H1 (cell line): Measurements from ENCODE around the gene GLRX5. TPM values are rescaled to one million over a fixed set of nuclear protein-coding genes. Genes with fewer than 3 reads are reported as not detected.

Experiments
- CTCF ChIA-PET: fragments of 300-600 bp; sonication (Branson Sonifier 250); formaldehyde crosslinking; loops from one replicate; lab custom pipeline; 2021; ENCODE audit not compliant: partially characterized antibody; lab: Charles Lee
- POLR2A ChIA-PET: fragments of 300-600 bp; sonication (Branson Sonifier 250); formaldehyde crosslinking; loops from one replicate; lab custom pipeline; 2021; ENCODE audit warnings: inconsistent platforms; ENCODE audit not compliant: partially characterized antibody; lab: Charles Lee
- DNase-seq, 2 experiments: peaks; one replicate each; pipeline versions ENCODE4 v3.0.0 to v3.0.0-alpha.2; 2010 to 2022; ENCODE audit warnings: low spot score in 2 of 2, low read depth in 1 of 2, mixed read lengths in 1 of 2
- FAIRE-seq: peaks from 2 replicates; lab custom pipeline; 2011; peaks lifted over from hg19 to GRCh38; lab: Jason Lieb, UNC
- H2AFZ ChIP-seq: 2 replicates; pipeline ENCODE4 v1.8.1; 2012; ENCODE audit warnings: low read length, inconsistent platforms
- H2AK5ac ChIP-seq: 2 replicates; pipeline ENCODE4 v1.6.1; 2013; ENCODE audit warnings: low read depth, low read length
- H2BK120ac ChIP-seq: replicated peaks from 2 replicates; pipeline ENCODE3; 2013; ENCODE audit warnings: low read depth, low read length, inconsistent platforms
- H2BK12ac ChIP-seq: 2 replicates; pipeline ENCODE4 v1.6.1; 2013; ENCODE audit warnings: low read depth, low read length
- H2BK15ac ChIP-seq: 2 replicates; pipeline ENCODE4 v1.6.1; 2013; ENCODE audit warnings: low read length
- H2BK20ac ChIP-seq: 2 replicates; pipeline ENCODE4 v1.6.1; 2013; ENCODE audit warnings: low read length
- H2BK5ac ChIP-seq: 2 replicates; pipeline ENCODE4 v1.6.1; 2013; ENCODE audit warnings: low read depth, low read length
- H3K14ac ChIP-seq: 2 replicates; pipeline ENCODE4 v1.6.1; 2013; ENCODE audit warnings: inconsistent platforms; ENCODE audit not compliant: insufficient read length
- H3K18ac ChIP-seq: 2 replicates; pipeline ENCODE4 v1.6.1; 2013; ENCODE audit warnings: low read length; ENCODE audit errors: extremely low read depth
- H3K23ac ChIP-seq: 2 replicates; pipeline ENCODE4 v1.6.1; 2013; ENCODE audit warnings: inconsistent platforms; ENCODE audit not compliant: insufficient read length
- H3K23me2 ChIP-seq: 2 replicates; pipeline ENCODE4 v1.6.1; 2013; ENCODE audit warnings: low read depth, low read length
- H3K27ac ChIP-seq: 2 replicates; pipeline ENCODE4 v1.6.1; 2011; ENCODE audit warnings: low read depth, low read length, inconsistent platforms
- H3K27me3 ChIP-seq, 4 experiments: replicated peaks in 1 of 4; 1 replicate in 1 of 4; 2 replicates in 3 of 4; pipeline versions ENCODE4 v1.6.1 to v1.8.1; 2011 to 2013; ENCODE audit warnings: low read length in 3 of 4, mild to moderate bottlenecking in 3 of 4, inconsistent platforms in 2 of 4, mixed read lengths in 2 of 4, moderate library complexity in 1 of 4; ENCODE audit not compliant: control insufficient read depth in 3 of 4, insufficient read depth in 3 of 4; ENCODE audit errors: extremely low read depth in 1 of 4
- H3K36me3 ChIP-seq, 4 experiments: 2 replicates each; pipeline versions ENCODE4 v1.6.1 to v1.8.1; 2011 to 2013; ENCODE audit warnings: mild to moderate bottlenecking in 4 of 4, low read length in 3 of 4, moderate library complexity in 2 of 4, control low read depth in 1 of 4, inconsistent platforms in 1 of 4; ENCODE audit not compliant: insufficient read depth in 4 of 4, control insufficient read depth in 2 of 4
- H3K4ac ChIP-seq: replicated peaks from 2 replicates; pipeline ENCODE3; 2013; ENCODE audit warnings: low read length, low read depth, mixed read lengths, inconsistent platforms; ENCODE audit not compliant: insufficient read length
- H3K4me1 ChIP-seq, 4 experiments: replicated peaks in 1 of 4; 1 replicate in 1 of 4; 2 replicates in 3 of 4; pipeline versions ENCODE4 v1.6.1 to v1.8.1; 2011 to 2013; ENCODE audit warnings: low read length in 3 of 4, inconsistent platforms in 2 of 4, mixed read lengths in 1 of 4; ENCODE audit not compliant: insufficient read depth in 4 of 4, control insufficient read depth in 3 of 4
- H3K4me2 ChIP-seq, 2 experiments: 2 replicates each; pipeline versions ENCODE4 v1.6.1 to v1.8.1; 2011 to 2013; ENCODE audit warnings: low read depth in 2 of 2, low read length in 2 of 2, control low read depth in 1 of 2, inconsistent platforms in 1 of 2, mild to moderate bottlenecking in 1 of 2; ENCODE audit not compliant: insufficient read depth in 1 of 2
- H3K4me3 ChIP-seq, 4 experiments: fragments of 200-600, 300-600 bp in 1 of 4; sonication (generic), shearing (Covaris generic), sonication (Bioruptor Twin) in 1 of 4; 2 replicates each; pipeline versions ENCODE4 v1.5.1 to v1.8.1; 2011 to 2016; ENCODE audit warnings: low read length in 4 of 4, low read depth in 3 of 4, control low read depth in 2 of 4, inconsistent platforms in 2 of 4, mild to moderate bottlenecking in 2 of 4, mixed read lengths in 1 of 4, moderate library complexity in 1 of 4; ENCODE audit not compliant: insufficient read depth in 2 of 4; ENCODE audit errors: extremely low read depth in 1 of 4
- H3K56ac ChIP-seq: replicated peaks from 2 replicates; pipeline ENCODE3; 2013; ENCODE audit warnings: low read depth, mild to moderate bottlenecking, mixed read lengths, low read length, inconsistent platforms; ENCODE audit not compliant: insufficient read length
- H3K79me1 ChIP-seq: 2 replicates; pipeline ENCODE4 v1.6.1; 2013; ENCODE audit warnings: low read depth, low read length, control low read depth
- H3K79me2 ChIP-seq, 2 experiments: 2 replicates each; pipeline versions ENCODE4 v1.6.1 to v1.8.1; 2012 to 2013; ENCODE audit warnings: low read length in 2 of 2, mild to moderate bottlenecking in 2 of 2, inconsistent platforms in 1 of 2; ENCODE audit not compliant: insufficient read depth in 2 of 2, control insufficient read depth in 1 of 2
- H3K9ac ChIP-seq, 4 experiments: replicated peaks in 1 of 4; 1 replicate in 1 of 4; 2 replicates in 3 of 4; pipeline versions ENCODE4 v1.6.1 to v1.8.1; 2011 to 2013; ENCODE audit warnings: low read depth in 3 of 4, low read length in 3 of 4, control low read depth in 2 of 4, mild to moderate bottlenecking in 2 of 4, moderate library complexity in 2 of 4, inconsistent platforms in 1 of 4; ENCODE audit errors: extremely low read depth in 1 of 4
- H3K9me3 ChIP-seq, 2 experiments: 2 replicates each; pipeline versions ENCODE4 v1.6.1 to v1.8.1; 2012 to 2013; ENCODE audit warnings: mild to moderate bottlenecking in 2 of 2, moderate library complexity in 2 of 2, control low read depth in 1 of 2, inconsistent platforms in 1 of 2, low read depth in 1 of 2, low read length in 1 of 2, mixed read lengths in 1 of 2; ENCODE audit not compliant: insufficient read depth in 2 of 2
- H4K20me1 ChIP-seq, 2 experiments: replicated peaks in 1 of 2; 2 replicates each; pipeline versions ENCODE3 to v1.8.1; 2011 to 2013; ENCODE audit warnings: inconsistent platforms in 2 of 2, low read length in 2 of 2, mild to moderate bottlenecking in 1 of 2; ENCODE audit not compliant: insufficient read depth in 2 of 2, control insufficient read depth in 1 of 2
- H4K5ac ChIP-seq: 2 replicates; pipeline ENCODE4 v1.6.1; 2013; ENCODE audit warnings: low read length, low read depth, mixed read lengths, inconsistent platforms; ENCODE audit not compliant: insufficient read length
- H4K8ac ChIP-seq: 2 replicates; pipeline ENCODE4 v1.8.0; 2013; ENCODE audit warnings: mild to moderate bottlenecking, moderate library complexity, low read length, inconsistent platforms; ENCODE audit not compliant: insufficient read depth; ENCODE audit errors: extremely low read depth
- H4K91ac ChIP-seq: replicated peaks from 2 replicates; pipeline ENCODE3; 2013; ENCODE audit warnings: low read length, mixed read lengths, inconsistent platforms; ENCODE audit not compliant: insufficient read length
- CEBPB ChIP-seq: IDR thresholded peaks from 2 replicates; pipeline ENCODE4 v1.6.1; 2012; ENCODE audit warnings: low read depth, low read length
- MAFK ChIP-seq: IDR thresholded peaks from 2 replicates; pipeline ENCODE4 v1.6.1; 2012; ENCODE audit warnings: low read depth, mild to moderate bottlenecking, improper control_type of control experiment, low read length
- WGBS, 2 experiments: shearing (Covaris generic) in 1 of 2; methylation state at CpG; one replicate each; pipeline versions ENCODE4 v1.1.6 to v1.1.7; 2013 to 2015; ENCODE audit warnings: low lambda C conversion rate in 2 of 2, mixed read lengths in 2 of 2, inconsistent platforms in 1 of 2, low coverage in 1 of 2, missing lambda C conversion rate in 1 of 2; ENCODE audit not compliant: insufficient replicate concordance in 2 of 2, insufficient coverage in 1 of 2, insufficient read length in 1 of 2; ENCODE audit errors: extremely low coverage in 1 of 2, missing lambda C conversion rate in 1 of 2; 5-methylcytosine and 5-hydroxymethylcytosine counted together
- polyA plus RNA-seq, 7 experiments: library from polyadenylated mRNA; depleted of rRNA in 3 of 7; stranded (reverse) in 5 of 7; unstranded in 2 of 7; fragments of >200 nt in 5 of 7; fragments of 200-250 nt in 2 of 7; gene quantifications; 1 replicate in 5 of 7; 2 replicates in 1 of 7; 4 replicates in 1 of 7; pipeline versions ENCODE4 v1.2.1 to v1.2.3, GENCODE V29; 2011 to 2013; ENCODE audit warnings: missing spikeins in 2 of 7, mixed read lengths in 2 of 7
- total RNA-seq: library from RNA; stranded (reverse); fragmentation: NEBNext Ultra II Directional; extraction: Animal tissue kit (Norgen Biotek cat#: 25700); gene quantifications from 2 replicates; pipeline ENCODE4 v1.2.1, GENCODE V29; 2021

The GLRX5 gene
- total and polyA plus RNA-seq, 2 of the 8 experiments (the other 6 are each of a cell fraction or from before 2014, with no cell fraction given): 70.1 to 88.8 TPM

DNA sequence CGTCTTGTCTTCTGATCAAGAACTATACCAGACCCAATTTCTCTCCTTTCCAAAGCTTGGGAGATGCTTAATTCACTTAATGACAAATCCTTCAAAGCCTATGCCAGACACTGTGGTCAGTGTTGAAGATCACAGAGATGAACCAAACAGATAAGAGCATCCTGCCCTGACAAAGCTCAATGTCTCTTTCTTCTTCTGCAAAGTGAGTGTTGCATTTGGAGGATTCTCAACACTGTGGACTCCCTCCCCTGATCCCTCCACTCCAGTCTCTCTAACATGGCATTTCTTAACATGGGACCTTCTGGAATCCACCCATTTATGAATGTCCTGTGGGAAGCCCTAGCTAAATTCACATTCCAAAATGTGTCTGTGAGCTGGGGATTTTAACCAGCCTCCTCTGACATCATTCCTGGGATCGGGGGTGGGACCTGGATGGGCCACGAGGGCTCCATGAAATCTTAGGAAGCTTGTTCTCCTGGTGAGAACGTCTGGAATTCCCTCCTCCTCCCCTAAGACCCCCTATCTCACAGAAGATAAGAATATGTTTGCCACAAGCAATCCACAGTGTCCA is 38.7 kb upstream of the GLRX5 start:
- H3K9me3 ChIP-seq: no peaks in the 10 kb centered on the region
- H3K4me2 ChIP-seq: no peak overlapping the region
- no peaks in the 10 kb centered on the region for H4K20me1 ChIP-seq
- no peak overlapping the region for H2AK5ac ChIP-seq
- no peak overlapping the region for H3K23ac ChIP-seq
- no peak overlapping the region for H2AFZ ChIP-seq
- no peak overlapping the region for H3K56ac ChIP-seq
- H2BK5ac ChIP-seq: no peak overlapping the region
- TF ChIP-seq CEBPB (no peak), MAFK (no peak)
- no peaks in the 10 kb centered on the region for H3K27me3 ChIP-seq
- no peaks in the 10 kb centered on the region for H3K23me2 ChIP-seq
- no peak overlapping the region for H4K5ac ChIP-seq
- H3K79me2 ChIP-seq: no peaks in the 10 kb centered on the region
- CTCF ChIA-PET: interaction anchor here (0.8 to 2.9 kb wide), 11 partner anchors 10 to 69 kb away, joined by 3 to 7 read pairs (median 3); partner anchors contain the start of gene SYNE3
- H4K8ac ChIP-seq: no peak overlapping the region
- no peak overlapping the region for H3K27ac ChIP-seq
- POLR2A ChIA-PET: interaction anchor here (1.0 kb wide), 1 partner anchor 38 kb away, joined by 3 read pairs; no protein-coding TSS in a partner anchor
- no peak overlapping the region for H2BK15ac ChIP-seq
- H2BK120ac ChIP-seq: no peak overlapping the region
- FAIRE-seq (no peak), DNase-seq (no peak)
- H3K18ac ChIP-seq: no peak overlapping the region
- 67% methylated on average over 4 of the region's 4 CpGs; no CpG with 5 or more reads in 1 of the 2 experiments for WGBS, 2 experiments
- H2BK12ac ChIP-seq: no peak overlapping the region
- H3K9ac ChIP-seq: no peak overlapping the region
- 0 out of 7 replicates have a peak, but pooled peaks cover 0 to 3% (median 0%) of the 10 kb centered on the region in 4 experiments for H3K4me1 ChIP-seq
- no peak overlapping the region for H3K14ac ChIP-seq
- H4K91ac ChIP-seq: no peak overlapping the region
- H3K4ac ChIP-seq: no peak overlapping the region
- no peaks in the 10 kb centered on the region for H3K36me3 ChIP-seq
- no peak overlapping the region for H2BK20ac ChIP-seq
- no peaks in the 10 kb centered on the region for H3K79me1 ChIP-seq
- H3K4me3 ChIP-seq: no peak overlapping the region
